Astrocyte (in vitro differentiated cells and primary cell): ENCODE measurements around the gene SEMA6A. TPM values are rescaled to one million over a fixed set of nuclear protein-coding genes. Genes with fewer than 3 reads are reported as not detected.

Source experiments
- DNase-seq: peaks from one replicate; pipeline ENCODE4 v3.0.0-alpha.2; 2010; ENCODE audit warnings: low read depth
- FAIRE-seq: peaks from 2 replicates; lab custom pipeline; 2011; peaks lifted over from hg19 to GRCh38; lab: Jason Lieb, UNC
- H2AFZ ChIP-seq: 2 replicates; pipeline ENCODE4 v1.6.0; 2012; ENCODE audit warnings: low read depth, low read length, inconsistent platforms
- H3K27ac ChIP-seq: 2 replicates; pipeline ENCODE4 v1.5.1; 2011; ENCODE audit warnings: low read depth, low read length, inconsistent platforms
- H3K27me3 ChIP-seq: 2 replicates; pipeline ENCODE4 v1.6.0; 2011; ENCODE audit warnings: low read length, inconsistent platforms; ENCODE audit not compliant: insufficient read depth
- H3K36me3 ChIP-seq: 2 replicates; pipeline ENCODE4 v1.5.1; 2011; ENCODE audit warnings: low read length, inconsistent platforms; ENCODE audit not compliant: insufficient read depth
- H3K4me1 ChIP-seq: 2 replicates; pipeline ENCODE4 v1.5.1; 2011; ENCODE audit warnings: low read length, inconsistent platforms; ENCODE audit not compliant: insufficient read depth
- H3K4me2 ChIP-seq: 2 replicates; pipeline ENCODE4 v1.6.0; 2012; ENCODE audit warnings: low read length, inconsistent platforms
- H3K4me3 ChIP-seq: 2 replicates; pipeline ENCODE4 v1.5.1; 2011; ENCODE audit warnings: low read depth, mild to moderate bottlenecking, low read length, inconsistent platforms; ENCODE audit not compliant: insufficient read depth
- H3K79me2 ChIP-seq: 2 replicates; pipeline ENCODE4 v1.6.0; 2012; ENCODE audit warnings: mild to moderate bottlenecking, low read length, inconsistent platforms; ENCODE audit not compliant: insufficient read depth
- H3K9ac ChIP-seq: 2 replicates; pipeline ENCODE4 v1.6.0; 2012; ENCODE audit warnings: mild to moderate bottlenecking, low read length, inconsistent platforms
- H3K9me3 ChIP-seq: 2 replicates; pipeline ENCODE4 v1.5.1; 2012; ENCODE audit warnings: low read depth, mild to moderate bottlenecking, low read length, inconsistent platforms; ENCODE audit not compliant: insufficient read depth
- H4K20me1 ChIP-seq: 2 replicates; pipeline ENCODE4 v1.6.0; 2012; ENCODE audit warnings: low read length, inconsistent platforms; ENCODE audit not compliant: insufficient read depth
- H3K27ac Mint-ChIP-seq: one replicate; pipeline ENCODE4 v1.8.0; 2021; ENCODE audit warnings: mild to moderate bottlenecking, mixed read lengths; ENCODE audit not compliant: unreplicated experiment
- H3K27me3 Mint-ChIP-seq: one replicate; pipeline ENCODE4 v1.8.0; 2021; ENCODE audit warnings: low read depth, mixed read lengths; ENCODE audit not compliant: unreplicated experiment
- H3K36me3 Mint-ChIP-seq: one replicate; pipeline ENCODE4 v1.8.0; 2021; ENCODE audit warnings: low read depth, mixed read lengths; ENCODE audit not compliant: unreplicated experiment
- H3K4me1 Mint-ChIP-seq: one replicate; pipeline ENCODE4 v1.8.0; 2021; ENCODE audit warnings: low read depth, mixed read lengths; ENCODE audit not compliant: unreplicated experiment
- H3K4me3 Mint-ChIP-seq: one replicate; pipeline ENCODE4 v1.8.0; 2021; ENCODE audit warnings: mild to moderate bottlenecking, moderate library complexity, mixed read lengths; ENCODE audit not compliant: unreplicated experiment
- H3K9me3 Mint-ChIP-seq: one replicate; pipeline ENCODE4 v1.8.0; 2021; ENCODE audit warnings: mild to moderate bottlenecking, mixed read lengths; ENCODE audit not compliant: unreplicated experiment
- EZH2 ChIP-seq: IDR thresholded peaks from 2 replicates; pipeline ENCODE4 v1.6.1; 2012; ENCODE audit warnings: mild to moderate bottlenecking, low read length, inconsistent platforms; ENCODE audit not compliant: insufficient read depth
- total RNA-seq: library from RNA; stranded (reverse); gene quantifications from 2 replicates; pipeline ENCODE4 v1.2.1, GENCODE V29; 2021
- TF ChIP-seq, protein P1 (sequence below): IDR thresholded peaks from 2 replicates; pipeline ENCODE4 v1.5.1; 2011; ENCODE audit warnings: low read depth, mild to moderate bottlenecking, inconsistent platforms, low read length, moderate library complexity; ENCODE audit not compliant: insufficient read depth

The SEMA6A gene
- total RNA-seq, 1 donor from 2014 or later, result 34.2 TPM

DNA sequence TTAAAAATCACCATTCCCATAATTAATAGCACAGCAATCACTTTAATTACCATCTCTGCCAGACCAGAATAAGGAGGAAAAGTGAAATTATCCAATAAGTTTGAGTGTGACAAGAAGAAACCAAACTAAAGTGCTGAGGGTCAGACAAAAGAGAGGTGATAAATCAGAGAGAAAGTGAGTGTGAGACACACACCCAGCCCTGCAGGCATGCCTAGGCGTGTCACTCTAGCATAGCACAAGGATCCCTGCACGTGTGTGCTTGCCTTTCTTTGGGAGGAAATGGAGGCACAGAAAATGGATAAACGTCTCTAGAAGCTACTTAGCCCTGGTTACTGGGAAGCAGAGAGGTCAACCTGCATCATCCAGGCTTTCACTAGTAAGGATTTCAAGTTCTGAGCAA is 56.2 kb downstream of the SEMA6A start:
- Mint-ChIP-seq H3K27me3 (no peaks in the 10 kb centered on the region), H3K9me3 (peaks cover 2% of the 10 kb centered on the region), H3K36me3 (peaks cover 3% of the 10 kb centered on the region), H3K27ac (peak overlapping the region; percentile 12), H3K4me3 (no peak overlapping the region), H3K4me1 (peaks cover 35% of the 10 kb centered on the region)
- H2AFZ ChIP-seq, result no peak overlapping the region
- TF ChIP-seq, protein P1, sequence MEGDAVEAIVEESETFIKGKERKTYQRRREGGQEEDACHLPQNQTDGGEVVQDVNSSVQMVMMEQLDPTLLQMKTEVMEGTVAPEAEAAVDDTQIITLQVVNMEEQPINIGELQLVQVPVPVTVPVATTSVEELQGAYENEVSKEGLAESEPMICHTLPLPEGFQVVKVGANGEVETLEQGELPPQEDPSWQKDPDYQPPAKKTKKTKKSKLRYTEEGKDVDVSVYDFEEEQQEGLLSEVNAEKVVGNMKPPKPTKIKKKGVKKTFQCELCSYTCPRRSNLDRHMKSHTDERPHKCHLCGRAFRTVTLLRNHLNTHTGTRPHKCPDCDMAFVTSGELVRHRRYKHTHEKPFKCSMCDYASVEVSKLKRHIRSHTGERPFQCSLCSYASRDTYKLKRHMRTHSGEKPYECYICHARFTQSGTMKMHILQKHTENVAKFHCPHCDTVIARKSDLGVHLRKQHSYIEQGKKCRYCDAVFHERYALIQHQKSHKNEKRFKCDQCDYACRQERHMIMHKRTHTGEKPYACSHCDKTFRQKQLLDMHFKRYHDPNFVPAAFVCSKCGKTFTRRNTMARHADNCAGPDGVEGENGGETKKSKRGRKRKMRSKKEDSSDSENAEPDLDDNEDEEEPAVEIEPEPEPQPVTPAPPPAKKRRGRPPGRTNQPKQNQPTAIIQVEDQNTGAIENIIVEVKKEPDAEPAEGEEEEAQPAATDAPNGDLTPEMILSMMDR, result no peak
- no peak for TF ChIP-seq EZH2
- no peaks in the 10 kb centered on the region for H3K9me3 ChIP-seq
- H3K9ac ChIP-seq, result no peak overlapping the region
- peaks cover 6% of the 10 kb centered on the region for H3K27me3 ChIP-seq
- no peaks in the 10 kb centered on the region for H3K36me3 ChIP-seq
- DNase-seq (no peak), FAIRE-seq (no peak)
- no peaks in the 10 kb centered on the region for H3K79me2 ChIP-seq
- no peak overlapping the region for H3K4me2 ChIP-seq
- H3K27ac ChIP-seq, result no peak overlapping the region
- no peaks in the 10 kb centered on the region for H3K4me1 ChIP-seq
- no peaks in the 10 kb centered on the region for H4K20me1 ChIP-seq
- H3K4me3 ChIP-seq, result no peak overlapping the region

GRCh38 chr5:116517488-116517887 is 57.1 kb downstream of the SEMA6A start:
- TF ChIP-seq, protein P1, result no peak
- TF ChIP-seq EZH2, result no peak
- peaks cover 35% of the 10 kb centered on the region for H3K4me1 Mint-ChIP-seq
- H3K27me3 Mint-ChIP-seq, result no peaks in the 10 kb centered on the region
- Histone ChIP-seq H3K27me3 (peaks cover 6% of the 10 kb centered on the region), H2AFZ (no peak overlapping the region), H3K9ac (no peak overlapping the region), H3K4me3 (no peak overlapping the region), H3K27ac (no peak overlapping the region), H3K79me2 (no peaks in the 10 kb centered on the region), H3K36me3 (no peaks in the 10 kb centered on the region), H3K9me3 (no peaks in the 10 kb centered on the region), H4K20me1 (no peaks in the 10 kb centered on the region), H3K4me2 (no peak overlapping the region), H3K4me1 (no peaks in the 10 kb centered on the region)
- peaks cover 3% of the 10 kb centered on the region for H3K36me3 Mint-ChIP-seq
- no peak for FAIRE-seq
- H3K27ac Mint-ChIP-seq, result peak overlapping the region; percentile 48
- peaks cover 2% of the 10 kb centered on the region for H3K9me3 Mint-ChIP-seq
- H3K4me3 Mint-ChIP-seq, result no peak overlapping the region
- DNase-seq, result no peak

GRCh38 chr5:116516021-116516420 is 58.6 kb downstream of the SEMA6A start:
- no peak overlapping the region for H3K27ac Mint-ChIP-seq
- H4K20me1 ChIP-seq, result no peaks in the 10 kb centered on the region
- peaks cover 2% of the 10 kb centered on the region for H3K27me3 Mint-ChIP-seq
- FAIRE-seq (no peak), DNase-seq (no peak)
- H3K4me3 ChIP-seq, result no peak overlapping the region
- no peaks in the 10 kb centered on the region for H3K4me1 ChIP-seq
- H3K9me3 Mint-ChIP-seq, result peaks cover 2% of the 10 kb centered on the region
- no peak overlapping the region for H3K27ac ChIP-seq
- no peak overlapping the region for H2AFZ ChIP-seq
- peaks cover 9% of the 10 kb centered on the region for H3K27me3 ChIP-seq
- peaks cover 29% of the 10 kb centered on the region for H3K4me1 Mint-ChIP-seq
- no peak overlapping the region for H3K4me2 ChIP-seq
- no peaks in the 10 kb centered on the region for H3K36me3 ChIP-seq
- no peaks in the 10 kb centered on the region for H3K9me3 ChIP-seq
- H3K36me3 Mint-ChIP-seq, result peaks cover 2% of the 10 kb centered on the region
- no peak overlapping the region for H3K9ac ChIP-seq
- no peaks in the 10 kb centered on the region for H3K79me2 ChIP-seq
- TF ChIP-seq EZH2, result no peak
- TF ChIP-seq, protein P1, result no peak
- no peak overlapping the region for H3K4me3 Mint-ChIP-seq
